Right lung (tissue), 5 donors: Measurements from ENCODE around the gene ARHGAP31. TPM values are rescaled to one million over a fixed set of nuclear protein-coding genes. Genes with fewer than 3 reads are reported as not detected.
"Not testable (repeated sequence)": the region's sequence is repeated elsewhere in the genome, so short reads cannot be mapped to it uniquely, and the experiment has no call there.

ENCODE experiments used
- DNase-seq, 2 donors: peaks; one replicate each; pipeline ENCODE4 v3.0.0-alpha.2; 2013
- polyA plus RNA-seq, 5 donors: library from polyadenylated mRNA; unstranded; fragments of 120-200 nt; gene quantifications; one replicate each; pipeline versions ENCODE4 v1.2.1 to v1.2.3, GENCODE V29; 2013; ENCODE audit warnings: inconsistent platforms in 1 of 5, low replicate concordance in 1 of 5; ENCODE audit not compliant: insufficient read length in 5 of 5, insufficient read depth in 1 of 5

Gene ARHGAP31
- polyA plus RNA-seq, 5 donors, result 29.0 to 42.9 (median 32.8) TPM

GRCh38 chr3:119350114-119350513 lies 55.9 kb downstream of the ARHGAP31 start:
- no peak for DNase-seq

GRCh38 chr3:119351581-119351980 lies 57.4 kb downstream of the ARHGAP31 start:
- no peak for DNase-seq

- no peak for DNase-seq
These were observed 57.9 kb downstream of the ARHGAP31 start for GRCh38 chr3:119352034-119352609.

- peak; percentile 51 to 61 for DNase-seq
These were observed 58.8 kb downstream of the ARHGAP31 start for GRCh38 chr3:119352863-119353527.

GRCh38 chr3:119355608-119356007 lies 61.4 kb downstream of the ARHGAP31 start:
- DNase-seq, result not testable (repeated sequence)

GRCh38 chr3:119356646-119357045 lies 62.5 kb downstream of the ARHGAP31 start:
- no peak for DNase-seq

- DNase-seq, result no peak
These were observed 63.0 kb downstream of the ARHGAP31 start for GRCh38 chr3:119357190-119357589.

GRCh38 chr3:119359476-119360326 lies 65.5 kb downstream of the ARHGAP31 start:
- no peak for DNase-seq

- DNase-seq, result no peak
These were observed 66.7 kb downstream of the ARHGAP31 start for GRCh38 chr3:119360736-119361462.

- DNase-seq, result peak in 1 of 2 donors; percentile 26
These were observed 67.8 kb downstream of the ARHGAP31 start for GRCh38 chr3:119362010-119362409.

- DNase-seq, result no peak
These were observed 69.0 kb downstream of the ARHGAP31 start for GRCh38 chr3:119362940-119363725.

- no peak for DNase-seq
These were observed 70.2 kb downstream of the ARHGAP31 start for GRCh38 chr3:119364401-119364800.

- DNase-seq, result no peak
These were observed 71.2 kb downstream of the ARHGAP31 start for GRCh38 chr3:119365418-119365817.

GRCh38 chr3:119367000-119367399 lies 72.8 kb downstream of the ARHGAP31 start:
- DNase-seq, result no peak

GRCh38 chr3:119368298-119368697 lies 74.1 kb downstream of the ARHGAP31 start:
- no peak for DNase-seq

- DNase-seq, result not testable (repeated sequence)
These were observed 77.6 kb downstream of the ARHGAP31 start for GRCh38 chr3:119371786-119372185.

- no peak for DNase-seq
These were observed 80.9 kb downstream of the ARHGAP31 start for GRCh38 chr3:119375106-119375505.

GRCh38 chr3:119375510-119375909 lies 81.3 kb downstream of the ARHGAP31 start:
- DNase-seq, result no peak

GRCh38 chr3:119376758-119377157 lies 82.6 kb downstream of the ARHGAP31 start:
- no peak for DNase-seq

GRCh38 chr3:119378259-119378803 lies 84.1 kb downstream of the ARHGAP31 start:
- no peak for DNase-seq

- no peak for DNase-seq
These were observed 86.5 kb downstream of the ARHGAP31 start for GRCh38 chr3:119380697-119381096.
